ENCODE measurements around the gene CEP170.

DNA sequence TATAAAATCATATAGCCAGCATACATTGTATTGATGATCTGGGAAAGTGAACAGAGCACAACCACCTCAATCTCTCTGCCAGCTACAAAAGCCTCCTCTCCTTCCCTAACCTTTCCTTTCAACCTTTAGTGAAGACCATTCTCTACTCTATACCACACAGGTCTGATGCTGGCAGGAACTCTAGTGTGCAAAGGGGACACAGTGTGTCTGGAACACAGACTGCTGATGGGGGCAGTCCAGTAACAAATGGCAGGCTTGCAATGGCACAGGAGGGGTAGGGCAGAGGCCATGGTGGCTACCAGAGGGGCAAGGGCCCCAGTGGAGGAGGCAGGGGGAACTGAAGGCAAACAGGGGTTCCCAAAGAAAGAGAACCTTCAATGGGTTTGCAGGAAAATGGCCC, 37.0 kb downstream of the CEP170 start:
- TF ChIP-seq, protein P1, sequence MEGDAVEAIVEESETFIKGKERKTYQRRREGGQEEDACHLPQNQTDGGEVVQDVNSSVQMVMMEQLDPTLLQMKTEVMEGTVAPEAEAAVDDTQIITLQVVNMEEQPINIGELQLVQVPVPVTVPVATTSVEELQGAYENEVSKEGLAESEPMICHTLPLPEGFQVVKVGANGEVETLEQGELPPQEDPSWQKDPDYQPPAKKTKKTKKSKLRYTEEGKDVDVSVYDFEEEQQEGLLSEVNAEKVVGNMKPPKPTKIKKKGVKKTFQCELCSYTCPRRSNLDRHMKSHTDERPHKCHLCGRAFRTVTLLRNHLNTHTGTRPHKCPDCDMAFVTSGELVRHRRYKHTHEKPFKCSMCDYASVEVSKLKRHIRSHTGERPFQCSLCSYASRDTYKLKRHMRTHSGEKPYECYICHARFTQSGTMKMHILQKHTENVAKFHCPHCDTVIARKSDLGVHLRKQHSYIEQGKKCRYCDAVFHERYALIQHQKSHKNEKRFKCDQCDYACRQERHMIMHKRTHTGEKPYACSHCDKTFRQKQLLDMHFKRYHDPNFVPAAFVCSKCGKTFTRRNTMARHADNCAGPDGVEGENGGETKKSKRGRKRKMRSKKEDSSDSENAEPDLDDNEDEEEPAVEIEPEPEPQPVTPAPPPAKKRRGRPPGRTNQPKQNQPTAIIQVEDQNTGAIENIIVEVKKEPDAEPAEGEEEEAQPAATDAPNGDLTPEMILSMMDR (IDR thresholded peaks at IDR 0.05; ENCODE audit: low read depth, low read length, poor library complexity, severe bottlenecking), result no peak
- TF ChIP-seq EZH2phosphoT487 (IDR thresholded peaks at IDR 0.05; ENCODE audit: borderline replicate concordance, low read length), result no peak

All from DOHH2 (cell line).